Stimulated activated memory B cell treated with anti-CD40 and anti-IgM and Interleukin-4, amounts not matched to agents 10 μg/mL and 1 μg/mL and 100 μg/mL, for 72 hours (primary cell): ENCODE results near the gene WDR70.
"Not testable (repeated sequence)": the region's sequence is repeated elsewhere in the genome, so short reads cannot be mapped to it uniquely, and the experiment has no call there.

ENCODE experiments used
- ATAC-seq: fragments of 150-1000 bp; cut with Tn5 transposase; 2 replicates; pipeline ENCODE4 v1.10.0; 2021
- H3K27ac Mint-ChIP-seq: one replicate; pipeline ENCODE4 v1.8.0; 2022; ENCODE audit warnings: mild to moderate bottlenecking, mixed read lengths
- H3K27me3 Mint-ChIP-seq: one replicate; pipeline ENCODE4 v1.8.0; 2022; ENCODE audit warnings: mixed read lengths
- H3K36me3 Mint-ChIP-seq: one replicate; pipeline ENCODE4 v1.8.0; 2022; ENCODE audit warnings: mixed read lengths
- H3K4me1 Mint-ChIP-seq: one replicate; pipeline ENCODE4 v1.8.0; 2022; ENCODE audit warnings: mixed read lengths
- H3K4me3 Mint-ChIP-seq: one replicate; pipeline ENCODE4 v1.8.0; 2022; ENCODE audit warnings: mild to moderate bottlenecking, moderate library complexity, mixed read lengths
- H3K9me3 Mint-ChIP-seq: one replicate; pipeline ENCODE4 v1.8.0; 2022; ENCODE audit warnings: mixed read lengths

Gene WDR70

GRCh38 chr5:37435261-37435660 lies 56.1 kb downstream of the WDR70 start:
- Mint-ChIP-seq H3K36me3 (peaks cover 38% of the 10 kb centered on the region), H3K27ac (no peak overlapping the region), H3K9me3 (no peaks in the 10 kb centered on the region), H3K27me3 (no peaks in the 10 kb centered on the region), H3K4me1 (no peaks in the 10 kb centered on the region), H3K4me3 (no peak overlapping the region)
- no peak for ATAC-seq

GRCh38 chr5:37436146-37436934 lies 57.2 kb downstream of the WDR70 start:
- no peak overlapping the region for H3K27ac Mint-ChIP-seq
- peaks cover 45% of the 10 kb centered on the region for H3K36me3 Mint-ChIP-seq
- H3K9me3 Mint-ChIP-seq = no peaks in the 10 kb centered on the region
- no peaks in the 10 kb centered on the region for H3K4me1 Mint-ChIP-seq
- no peak for ATAC-seq
- H3K27me3 Mint-ChIP-seq = no peaks in the 10 kb centered on the region
- H3K4me3 Mint-ChIP-seq = no peak overlapping the region

GRCh38 chr5:37437711-37438110 lies 58.6 kb downstream of the WDR70 start:
- Mint-ChIP-seq H3K27me3 (no peaks in the 10 kb centered on the region), H3K4me3 (no peak overlapping the region), H3K36me3 (peaks cover 40% of the 10 kb centered on the region), H3K27ac (no peak overlapping the region), H3K4me1 (no peaks in the 10 kb centered on the region), H3K9me3 (no peaks in the 10 kb centered on the region)
- ATAC-seq = no peak

GRCh38 chr5:37445783-37446182 lies 66.7 kb downstream of the WDR70 start:
- Mint-ChIP-seq H3K4me1 (peaks cover 19% of the 10 kb centered on the region), H3K36me3 (peaks cover 56% of the 10 kb centered on the region)
- H3K27ac Mint-ChIP-seq, H3K27me3 Mint-ChIP-seq, H3K4me3 Mint-ChIP-seq, H3K9me3 Mint-ChIP-seq, ATAC-seq: not testable (repeated sequence)

GRCh38 chr5:37448941-37449340 lies 69.8 kb downstream of the WDR70 start:
- Mint-ChIP-seq H3K27ac (no peak overlapping the region), H3K4me1 (peaks cover 19% of the 10 kb centered on the region), H3K27me3 (no peaks in the 10 kb centered on the region), H3K36me3 (peaks cover 82% of the 10 kb centered on the region), H3K4me3 (no peak overlapping the region), H3K9me3 (peaks cover 7% of the 10 kb centered on the region)
- ATAC-seq = no peak

GRCh38 chr5:37451991-37452390 lies 72.9 kb downstream of the WDR70 start:
- not testable (repeated sequence) for H3K4me3 Mint-ChIP-seq, H3K27me3 Mint-ChIP-seq, H3K9me3 Mint-ChIP-seq, H3K27ac Mint-ChIP-seq, H3K4me1 Mint-ChIP-seq, ATAC-seq
- peaks cover 64% of the 10 kb centered on the region for H3K36me3 Mint-ChIP-seq

- H3K9me3 Mint-ChIP-seq, H3K27ac Mint-ChIP-seq, H3K27me3 Mint-ChIP-seq, H3K4me3 Mint-ChIP-seq, H3K4me1 Mint-ChIP-seq, ATAC-seq: not testable (repeated sequence)
- peaks cover 63% of the 10 kb centered on the region for H3K36me3 Mint-ChIP-seq
These were observed 74.1 kb downstream of the WDR70 start for GRCh38 chr5:37453252-37453651.

GRCh38 chr5:37454402-37455055 lies 75.4 kb downstream of the WDR70 start:
- not testable (repeated sequence) for H3K4me1 Mint-ChIP-seq, ATAC-seq, H3K9me3 Mint-ChIP-seq, H3K4me3 Mint-ChIP-seq, H3K27me3 Mint-ChIP-seq, H3K27ac Mint-ChIP-seq
- peaks cover 54% of the 10 kb centered on the region for H3K36me3 Mint-ChIP-seq

GRCh38 chr5:37463191-37464051 lies 84.3 kb downstream of the WDR70 start:
- H3K4me3 Mint-ChIP-seq, H3K27me3 Mint-ChIP-seq, H3K9me3 Mint-ChIP-seq, H3K27ac Mint-ChIP-seq, ATAC-seq, H3K4me1 Mint-ChIP-seq: not testable (repeated sequence)
- H3K36me3 Mint-ChIP-seq = peaks cover 23% of the 10 kb centered on the region

- H3K9me3 Mint-ChIP-seq, H3K27me3 Mint-ChIP-seq, H3K4me1 Mint-ChIP-seq, H3K4me3 Mint-ChIP-seq, H3K27ac Mint-ChIP-seq, ATAC-seq: not testable (repeated sequence)
- peaks cover 29% of the 10 kb centered on the region for H3K36me3 Mint-ChIP-seq
These were observed 85.5 kb downstream of the WDR70 start for GRCh38 chr5:37464581-37464980.

- not testable (repeated sequence) for H3K27me3 Mint-ChIP-seq, ATAC-seq, H3K9me3 Mint-ChIP-seq, H3K4me1 Mint-ChIP-seq, H3K27ac Mint-ChIP-seq, H3K4me3 Mint-ChIP-seq
- peaks cover 32% of the 10 kb centered on the region for H3K36me3 Mint-ChIP-seq
These were observed 90.3 kb downstream of the WDR70 start for GRCh38 chr5:37469383-37469782.

- no peaks in the 10 kb centered on the region for H3K4me1 Mint-ChIP-seq
- peaks cover 3% of the 10 kb centered on the region for H3K9me3 Mint-ChIP-seq
These were observed 92.6 kb downstream of the WDR70 start for GRCh38 chr5:37471666-37472197.

GRCh38 chr5:37477426-37477825 lies 98.3 kb downstream of the WDR70 start:
- Mint-ChIP-seq H3K4me1 (no peaks in the 10 kb centered on the region), H3K36me3 (peaks cover 78% of the 10 kb centered on the region), H3K27me3 (no peaks in the 10 kb centered on the region), H3K27ac (no peak overlapping the region), H3K9me3 (peaks cover 8% of the 10 kb centered on the region), H3K4me3 (no peak overlapping the region)
- no peak for ATAC-seq

More at GRCh38 chr5:37471666-37472197, 92.6 kb downstream of the WDR70 start:
- ATAC-seq = no peak
- H3K27ac Mint-ChIP-seq = no peak overlapping the region
- no peaks in the 10 kb centered on the region for H3K27me3 Mint-ChIP-seq
- H3K4me3 Mint-ChIP-seq = no peak overlapping the region
- H3K36me3 Mint-ChIP-seq = peaks cover 40% of the 10 kb centered on the region

- H3K36me3 Mint-ChIP-seq = peaks cover 83% of the 10 kb centered on the region
- H3K4me3 Mint-ChIP-seq = no peak overlapping the region
- H3K27ac Mint-ChIP-seq = no peak overlapping the region
These were observed 99.2 kb downstream of the WDR70 start for GRCh38 chr5:37478121-37478894.

More at GRCh38 chr5:37478121-37478894, 99.2 kb downstream of the WDR70 start:
- no peaks in the 10 kb centered on the region for H3K27me3 Mint-ChIP-seq
- peaks cover 8% of the 10 kb centered on the region for H3K9me3 Mint-ChIP-seq
- ATAC-seq = no peak
- H3K4me1 Mint-ChIP-seq = no peaks in the 10 kb centered on the region
